HCT116 (cell line): ENCODE measurements around the gene LGALS4. TPM values are rescaled to one million over a fixed set of nuclear protein-coding genes. Genes with fewer than 3 reads are reported as not detected.

Experiments used
- ATAC-seq: fragments of 200-7000 bp; cut with Tn5 transposase; 2 replicates; pipeline ENCODE4 v1.9.1; 2020; ENCODE audit warnings: mild to moderate bottlenecking, moderate library complexity
- BruUV-seq: library from RNA; stranded (reverse); fragments of 400-500 nt; replicated peaks from 2 replicates; lab custom pipeline; 2021; lab: Mats Ljungman, UMichigan
- CTCF ChIA-PET: fragments of 300-600 bp; sonication (Branson Sonifier 250); formaldehyde crosslinking; loops from one replicate; lab custom pipeline; 2021; ENCODE audit warnings: antibody characterized with exemption; lab: Charles Lee
- POLR2A ChIA-PET: fragments of 300-600, 350-600 bp; sonication (Branson Sonifier 250); formaldehyde crosslinking; loops from one replicate; lab custom pipeline; 2021; ENCODE audit warnings: antibody characterized with exemption; lab: Charles Lee
- RAD21 ChIA-PET, 2 experiments: fragments of 300-600 bp; sonication (Branson Sonifier 250); formaldehyde crosslinking; loops; one replicate each; lab custom pipeline; 2023; ENCODE audit warnings: low total read pairs in 2 of 2; ENCODE audit not compliant: uncharacterized antibody in 2 of 2, unreplicated experiment in 2 of 2, low non-redundant PET in 1 of 2; lab: Charles Lee
- DNase-seq: peaks from one replicate; pipeline ENCODE4 v3.0.0-alpha.2; 2010; ENCODE audit warnings: low read depth, low spot score
- H2AFZ ChIP-seq: fragments of 200-600 bp; shearing (Covaris generic), sonication (generic); 2 replicates; pipeline ENCODE4 v1.6.1; 2017; ENCODE audit warnings: low read depth, mixed run types, mixed read lengths, antibody characterized with exemption, low read length; ENCODE audit not compliant: poor library complexity, severe bottlenecking
- H3K27ac ChIP-seq: 2 replicates; pipeline ENCODE4 v1.5.1; 2012; ENCODE audit warnings: low read depth, low read length
- H3K27me3 ChIP-seq: fragments of 200-600 bp; sonication (generic); 2 replicates; pipeline ENCODE4 v1.6.1; 2016; ENCODE audit warnings: mixed run types, low read length, mixed read lengths; ENCODE audit not compliant: insufficient read depth
- H3K36me3 ChIP-seq, 2 experiments: fragments of 200-500 bp in 1 of 2; fragments of 200-600 bp in 1 of 2; sonication (Bioruptor generic) in 1 of 2; sonication (generic) in 1 of 2; 2 replicates each; pipeline versions ENCODE4 v1.5.1 to v1.6.1; 2014 to 2016; ENCODE audit warnings: low read length in 2 of 2, inconsistent platforms in 1 of 2, mixed read lengths in 1 of 2, mixed run types in 1 of 2; ENCODE audit not compliant: insufficient read depth in 2 of 2, control insufficient read depth in 1 of 2
- H3K4me1 ChIP-seq, 2 experiments: fragments of 200-600 bp in 1 of 2; sonication (generic) in 1 of 2; 2 replicates each; pipeline versions ENCODE4 v1.5.1 to v1.6.1; 2012 to 2017; ENCODE audit warnings: low read length in 2 of 2, inconsistent platforms in 1 of 2, mild to moderate bottlenecking in 1 of 2, mixed read lengths in 1 of 2, mixed run types in 1 of 2, moderate library complexity in 1 of 2; ENCODE audit not compliant: insufficient read depth in 2 of 2, control insufficient read depth in 1 of 2
- H3K4me2 ChIP-seq: fragments of 200-600 bp; sonication (generic); 2 replicates; pipeline ENCODE4 v1.6.1; 2017; ENCODE audit warnings: mixed run types, low read length, mixed read lengths
- H3K4me3 ChIP-seq, 2 experiments: fragments of 200-600 bp in 1 of 2; sonication (generic) in 1 of 2; replicated peaks in 1 of 2; 2 replicates each; pipeline ENCODE4 v1.5.1; 2011 to 2016; ENCODE audit warnings: low read length in 2 of 2, control low read depth in 1 of 2, low read depth in 1 of 2, mild to moderate bottlenecking in 1 of 2, mixed read lengths in 1 of 2, mixed run types in 1 of 2
- H3K79me2 ChIP-seq: fragments of 200-600 bp; sonication (generic); 2 replicates; pipeline ENCODE4 v1.6.1; 2017; ENCODE audit warnings: mild to moderate bottlenecking, mixed run types, low read length, moderate library complexity, mixed read lengths; ENCODE audit not compliant: insufficient read depth
- H3K9ac ChIP-seq: fragments of 200-600 bp; sonication (generic); 2 replicates; pipeline ENCODE4 v1.6.1; 2016; ENCODE audit warnings: low read length, mixed read lengths
- H3K9me2 ChIP-seq: fragments of 200-600 bp; sonication (generic), shearing (Covaris generic); 2 replicates; pipeline ENCODE4 v1.6.1; 2017; ENCODE audit warnings: mixed run types, mild to moderate bottlenecking, moderate library complexity; ENCODE audit not compliant: insufficient read depth
- H3K9me3 ChIP-seq, 2 experiments: fragments of 200-500 bp in 1 of 2; fragments of 200-600 bp in 1 of 2; sonication (Bioruptor generic) in 1 of 2; sonication (generic) in 1 of 2; 2 replicates each; pipeline ENCODE4 v1.6.1; 2014 to 2017; ENCODE audit warnings: low read length in 2 of 2, mixed read lengths in 2 of 2, inconsistent platforms in 1 of 2, low read depth in 1 of 2, mild to moderate bottlenecking in 1 of 2, mixed run types in 1 of 2, moderate library complexity in 1 of 2; ENCODE audit not compliant: control insufficient read depth in 1 of 2, insufficient read depth in 1 of 2
- H4K20me1 ChIP-seq: fragments of 200-600 bp; sonication (generic), shearing (Covaris generic); 2 replicates; pipeline ENCODE4 v1.6.1; 2017; ENCODE audit warnings: mixed run types, mild to moderate bottlenecking, moderate library complexity; ENCODE audit not compliant: insufficient read depth
- EZH2 ChIP-seq: fragments of 200-600 bp; sonication (generic); IDR thresholded peaks from 2 replicates; pipeline ENCODE4 v1.6.1; 2017; ENCODE audit warnings: antibody characterized with exemption, mixed run types
- FOSL1 ChIP-seq: IDR thresholded peaks from 2 replicates; pipeline ENCODE4 v1.6.1; 2012; ENCODE audit warnings: low read depth
- JUND ChIP-seq: IDR thresholded peaks from 2 replicates; pipeline ENCODE4 v1.6.1; 2012
- POLR2A ChIP-seq: IDR thresholded peaks from 2 replicates; pipeline ENCODE4 v1.7.0; 2011; ENCODE audit warnings: borderline replicate concordance; ENCODE audit not compliant: insufficient read depth, insufficient read length; ENCODE audit errors: extremely low read depth
- RAD21 ChIP-seq: IDR thresholded peaks from 2 replicates; pipeline ENCODE4 v1.6.1; 2012; ENCODE audit warnings: low read depth, mild to moderate bottlenecking
- REST ChIP-seq: IDR thresholded peaks from 2 replicates; pipeline ENCODE4 v1.6.1; 2012; ENCODE audit warnings: low read depth
- SIN3A ChIP-seq: IDR thresholded peaks from 2 replicates; pipeline ENCODE4 v1.6.1; 2012; ENCODE audit warnings: low read depth
- SP1 ChIP-seq: IDR thresholded peaks from 2 replicates; pipeline ENCODE4 v1.6.1; 2012; ENCODE audit warnings: low read depth
- SRF ChIP-seq: IDR thresholded peaks from 2 replicates; pipeline ENCODE4 v1.6.1; 2012; ENCODE audit warnings: low read depth
- TCF7L2 ChIP-seq: IDR thresholded peaks from 2 replicates; pipeline ENCODE4 v1.7.0; 2011; ENCODE audit warnings: borderline replicate concordance, inconsistent platforms; ENCODE audit not compliant: insufficient read depth, insufficient read length; ENCODE audit errors: extremely low read depth
- YY1 ChIP-seq: IDR thresholded peaks from 2 replicates; pipeline ENCODE4 v1.6.1; 2011; ENCODE audit warnings: low read length, low read depth, moderate library complexity, mild to moderate bottlenecking; ENCODE audit not compliant: insufficient replicate concordance; ENCODE audit errors: extremely low read depth
- ZBTB33 ChIP-seq: IDR thresholded peaks from 2 replicates; pipeline ENCODE4 v1.6.1; 2011; ENCODE audit warnings: mild to moderate bottlenecking, low read length, moderate library complexity; ENCODE audit not compliant: insufficient replicate concordance; ENCODE audit errors: extremely low read depth
- intact Hi-C: fragments of 100-400 bp; cut with micrococcal nuclease; formaldehyde crosslinking; loops from 2 replicates; pipeline ENCODE4 v1.10.0; 2022
- total RNA-seq: library from RNA; stranded (reverse); gene quantifications from one replicate; pipeline ENCODE4 v1.2.1, GENCODE V29; 2021; ENCODE audit not compliant: unreplicated experiment

Gene LGALS4
- total RNA-seq, 1 experiment from 2014 or later: 0.86 TPM

DNA sequence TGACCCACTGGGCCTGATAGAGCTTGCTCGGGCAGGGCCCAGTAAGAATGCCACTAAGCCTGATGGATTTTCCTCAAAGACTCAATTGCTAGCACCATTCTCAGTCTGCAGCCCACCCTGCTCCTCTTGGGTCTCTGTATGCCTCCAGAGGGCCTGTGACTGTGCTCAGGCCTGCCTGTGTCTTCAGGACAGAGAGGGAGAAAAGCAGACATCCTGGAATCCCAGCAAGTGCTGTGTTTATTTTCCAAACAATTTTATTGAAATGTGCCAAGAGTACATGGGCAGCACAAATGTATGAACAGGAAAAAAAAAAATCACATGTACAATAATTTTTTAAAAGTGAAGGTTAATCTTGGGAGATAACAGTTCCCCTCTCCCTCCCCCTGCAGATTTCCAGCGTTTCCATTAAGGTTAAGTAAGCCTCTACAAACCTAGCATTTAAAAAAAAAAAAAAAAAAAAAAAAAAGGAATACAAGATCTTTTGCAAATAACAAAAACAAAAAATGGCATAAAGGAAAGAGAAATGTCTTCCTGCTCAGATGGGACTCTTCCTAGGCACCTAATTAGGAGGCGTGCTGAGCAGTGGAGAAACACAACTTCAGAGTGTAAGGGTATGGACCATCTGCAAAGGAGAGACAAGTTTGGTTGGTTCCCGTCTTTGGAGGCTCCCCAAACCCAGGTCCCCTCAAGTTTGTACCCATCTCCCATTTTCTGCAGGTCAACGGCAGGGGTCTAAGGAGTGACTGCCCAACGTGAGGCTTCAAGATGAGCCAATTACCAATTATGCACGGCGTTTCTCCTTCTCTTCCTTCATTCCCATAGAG lies 23.6 kb upstream of the LGALS4 start:
- H3K9me3 ChIP-seq: no peaks in the 10 kb centered on the region
- H3K9me2 ChIP-seq: no peaks in the 10 kb centered on the region
- H2AFZ ChIP-seq: no peak overlapping the region
- CTCF ChIA-PET: no interaction called here
- H3K36me3 ChIP-seq: peaks cover 39 to 51% of the 10 kb centered on the region in 2 experiments
- ATAC-seq (no peak), DNase-seq (no peak)
- TF ChIP-seq POLR2A (no peak), SIN3A (0 out of 2 replicates have a peak, but pooled peaks have one; percentile 5), FOSL1 (no peak), JUND (peak; percentile 12; the same call in 1 of the 2 replicates)
- H3K4me2 ChIP-seq: no peak overlapping the region
- POLR2A ChIA-PET: interaction anchor here (2.2 kb wide), 1 partner anchor 13 kb away, joined by 7 read pairs; no protein-coding TSS in a partner anchor
- intact Hi-C loops: no loop called here
- H3K4me3 ChIP-seq: no peak overlapping the region
- RAD21 ChIA-PET: no interaction called here
- H4K20me1 ChIP-seq: peaks cover 11% of the 10 kb centered on the region; the same call in 1 of the 2 replicates
- H3K4me1 ChIP-seq: peaks cover 2 to 33% of the 10 kb centered on the region in 2 experiments; a peak in 3 of 4 replicates
- H3K79me2 ChIP-seq: peaks cover 20% of the 10 kb centered on the region
- H3K9ac ChIP-seq: no peak overlapping the region
- no peaks in the 10 kb centered on the region for H3K27me3 ChIP-seq
- H3K27ac ChIP-seq: peak overlapping the region; percentile 15; the same call in 1 of the 2 replicates
- no TSS peak for BruUV-seq

DNA sequence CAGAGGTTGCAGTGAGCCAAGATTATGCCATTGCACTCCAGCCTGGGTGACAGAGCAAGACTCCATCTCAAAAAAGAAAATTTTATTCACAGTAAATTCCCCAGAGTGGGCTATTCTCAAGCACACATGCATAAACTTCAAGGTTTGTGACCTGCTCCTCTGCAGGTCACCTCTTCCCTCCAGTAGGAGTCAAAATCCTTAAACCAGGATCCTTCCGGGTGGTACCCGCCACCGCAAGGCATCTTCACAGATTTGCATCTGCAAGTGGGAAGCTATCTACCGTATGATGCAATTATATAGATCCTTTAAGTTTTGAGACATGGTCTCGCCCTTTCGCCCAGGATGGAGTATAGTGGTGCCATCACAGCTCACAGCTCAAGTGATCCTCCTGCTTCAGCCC lies 21.8 kb upstream of the LGALS4 start:
- no peak overlapping the region for H3K27ac ChIP-seq
- intact Hi-C loops: loop anchor here (5.0 kb wide), 1 partner anchor 97 kb away; no protein-coding TSS in a partner anchor
- no peak for TF ChIP-seq TCF7L2
- TF ChIP-seq SIN3A: no peak
- TF ChIP-seq SRF: no peak
- no peak for TF ChIP-seq ZBTB33
- TF ChIP-seq EZH2: no peak
- TF ChIP-seq RAD21: no peak
- no peak for TF ChIP-seq FOSL1
- no peak for TF ChIP-seq YY1
- no peak for TF ChIP-seq REST
- TF ChIP-seq SP1: no peak

More for the DNA sequence above, 21.8 kb upstream of the LGALS4 start:
- H3K4me1 ChIP-seq: peaks cover 2 to 32% of the 10 kb centered on the region in 2 experiments; a peak in 3 of 4 replicates
- no peak for ATAC-seq
- peaks cover 23% of the 10 kb centered on the region; the same call in 1 of the 2 replicates for H3K79me2 ChIP-seq
- no peak overlapping the region for H3K9ac ChIP-seq
- H3K36me3 ChIP-seq: peaks cover 26 to 34% of the 10 kb centered on the region in 2 experiments; a peak in 3 of 4 replicates
- no peaks in the 10 kb centered on the region for H3K9me2 ChIP-seq
- no peak overlapping the region for H3K4me3 ChIP-seq
- no peak overlapping the region for H3K4me2 ChIP-seq
- DNase-seq: no peak
- ChIA-PET CTCF (interaction anchor here (1.3 kb wide), 1 partner anchor 53 kb away, joined by 4 read pairs; no protein-coding TSS in a partner anchor), RAD21 (no interaction called here), POLR2A (interaction anchor here (0.7 to 2.2 kb wide), 2 partner anchors 15 to 73 kb away, joined by 3 to 7 read pairs; no protein-coding TSS in a partner anchor)
- no TSS peak for BruUV-seq
- peaks cover 7% of the 10 kb centered on the region; the same call in 1 of the 2 replicates for H4K20me1 ChIP-seq
- no peak overlapping the region for H2AFZ ChIP-seq
- no peaks in the 10 kb centered on the region for H3K9me3 ChIP-seq
- no peaks in the 10 kb centered on the region for H3K27me3 ChIP-seq
